Measurements from ENCODE around the gene SLC12A5. TPM values are rescaled to one million over a fixed set of nuclear protein-coding genes. Genes with fewer than 3 reads are reported as not detected.

Gene SLC12A5
- polyA plus RNA-seq, 3 donors = not detected

- Mint-ChIP-seq H3K27me3 (ENCODE audit: low read depth in 3 of 3) (peaks cover 59 to 80% (median 72%) of the 10 kb centered on the region in 3 donors), H3K36me3 (peaks cover 0 to 19% of the 10 kb centered on the region in 2 donors), H3K4me3 (peak overlapping the region; percentile 45 to 65), H3K27ac (no peak overlapping the region), H3K4me1 (peaks cover 40% of the 10 kb centered on the region), H3K9me3 (peaks cover 5 to 25% (median 21%) of the 10 kb centered on the region in 7 donors)
- intact Hi-C loops (cut with micrococcal nuclease) = loop anchor here (1.0 to 10.0 kb wide), 4 partner anchors 27 to 160 kb away; partner anchors contain the start of gene NCOA5 (in 1 of the 2)
- Histone ChIP-seq H3K27ac (ENCODE audit: low read depth in 1 of 2, low read length in 2 of 2) (no peak overlapping the region), H4K20me1 (ENCODE audit: insufficient read depth, low read length) (peaks cover 4% of the 10 kb centered on the region), H3K9me3 (replicated peaks in 1 of 2; ENCODE audit: control insufficient read depth in 1 of 2, insufficient read depth in 1 of 2, low read length in 2 of 2) (peaks cover 0 to 5% of the 10 kb centered on the region in 2 donors), H3K79me2 (ENCODE audit: insufficient read depth, low read length) (no peaks in the 10 kb centered on the region), H2AFZ (ENCODE audit: insufficient read depth, low read depth, low read length, poor library complexity, severe bottlenecking) (no peak overlapping the region), H3K36me3 (replicated peaks in 1 of 2; ENCODE audit: control insufficient read depth in 1 of 2, insufficient read depth in 2 of 2, low read length in 2 of 2) (no peaks in the 10 kb centered on the region), H3K9ac (ENCODE audit: insufficient read depth, low read length, poor library complexity, severe bottlenecking) (no peak overlapping the region), H3K27me3 (ENCODE audit: control insufficient read depth in 2 of 2, insufficient read depth in 2 of 2, low read length in 2 of 2) (peaks cover 3 to 63% of the 10 kb centered on the region in 2 donors), H3K4me1 (ENCODE audit: control insufficient read depth in 1 of 2, insufficient read depth in 2 of 2, low read length in 2 of 2) (peaks cover 43 to 48% of the 10 kb centered on the region in 2 donors), H3K4me2 (replicated peaks; ENCODE audit: extremely low read depth, low read length, poor library complexity, severe bottlenecking) (no peak overlapping the region), H3K4me3 (replicated peaks in 1 of 3; ENCODE audit: low read depth in 2 of 3, low read length in 3 of 3) (no peak overlapping the region)
- no peak for TF ChIP-seq CTCF (IDR thresholded peaks at IDR 0.05)
- no peak for DNase-seq
- WGBS (ENCODE audit: insufficient coverage) = 82% methylated on average over 5 of the region's 7 CpGs
Measured at GRCh38 chr20:46014517-46015396, 14.3 kb upstream of the SLC12A5 start.

DNA sequence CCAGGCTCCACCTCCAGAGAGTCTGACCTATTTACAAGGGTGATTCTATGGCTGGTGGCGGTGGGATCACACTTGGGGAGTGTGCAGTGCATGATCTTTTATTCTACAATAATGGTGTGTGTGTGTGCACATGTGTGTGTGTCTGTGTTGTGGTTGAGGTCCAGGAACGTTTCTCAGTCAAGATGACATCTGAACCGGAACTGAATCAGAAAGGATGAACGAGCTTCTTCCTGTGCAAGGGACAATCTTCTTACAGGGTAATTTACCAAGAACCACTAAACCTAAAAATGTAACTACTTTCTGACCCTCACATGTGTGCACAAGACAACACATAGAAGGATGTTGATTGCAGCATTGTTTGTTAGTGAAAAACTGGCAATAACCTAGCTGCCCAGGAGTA lies 11.7 kb upstream of the SLC12A5 start:
- Histone ChIP-seq H3K4me3 (replicated peaks in 1 of 3; ENCODE audit: low read depth in 2 of 3, low read length in 3 of 3) (no peak overlapping the region), H3K36me3 (replicated peaks in 1 of 2; ENCODE audit: control insufficient read depth in 1 of 2, insufficient read depth in 2 of 2, low read length in 2 of 2) (no peaks in the 10 kb centered on the region), H2AFZ (ENCODE audit: insufficient read depth, low read depth, low read length, poor library complexity, severe bottlenecking) (no peak overlapping the region), H3K9ac (ENCODE audit: insufficient read depth, low read length, poor library complexity, severe bottlenecking) (no peak overlapping the region), H3K27me3 (ENCODE audit: control insufficient read depth in 2 of 2, insufficient read depth in 2 of 2, low read length in 2 of 2) (peaks cover 12 to 56% of the 10 kb centered on the region in 2 donors), H3K4me2 (replicated peaks; ENCODE audit: extremely low read depth, low read length, poor library complexity, severe bottlenecking) (no peak overlapping the region), H3K79me2 (ENCODE audit: insufficient read depth, low read length) (no peaks in the 10 kb centered on the region), H4K20me1 (ENCODE audit: insufficient read depth, low read length) (peaks cover 4% of the 10 kb centered on the region), H3K27ac (ENCODE audit: low read depth in 1 of 2, low read length in 2 of 2) (no peak overlapping the region), H3K4me1 (ENCODE audit: control insufficient read depth in 1 of 2, insufficient read depth in 2 of 2, low read length in 2 of 2) (peaks cover 28 to 42% of the 10 kb centered on the region in 2 donors), H3K9me3 (replicated peaks in 1 of 2; ENCODE audit: control insufficient read depth in 1 of 2, insufficient read depth in 1 of 2, low read length in 2 of 2) (peaks cover 0 to 5% of the 10 kb centered on the region in 2 donors)
- WGBS (ENCODE audit: insufficient coverage) = no CpG with 5 or more reads among the region's 4 CpGs
- H3K9me3 Mint-ChIP-seq = peaks cover 0 to 19% (median 9%) of the 10 kb centered on the region in 7 donors
- H3K4me1 Mint-ChIP-seq = peaks cover 32% of the 10 kb centered on the region
- TF ChIP-seq CTCF (IDR thresholded peaks at IDR 0.05) = no peak
- no peak overlapping the region for H3K4me3 Mint-ChIP-seq
- H3K27ac Mint-ChIP-seq = no peak overlapping the region
- intact Hi-C loops (cut with micrococcal nuclease) = loop anchor here in 1 of 2 donors (10.0 kb wide), 1 partner anchor 158 kb away; no protein-coding TSS in a partner anchor
- peaks cover 49 to 79% (median 62%) of the 10 kb centered on the region in 3 donors for H3K27me3 Mint-ChIP-seq (ENCODE audit: low read depth in 3 of 3)
- DNase-seq = no peak
- peaks cover 0 to 15% of the 10 kb centered on the region in 2 donors for H3K36me3 Mint-ChIP-seq

All from CD14-positive monocyte (primary cell).